ENCODE measurements around the gene MYEOV. TPM values are rescaled to one million over a fixed set of nuclear protein-coding genes. Genes with fewer than 3 reads are reported as not detected.
A peak's percentile ranks its signal among the peaks of the same experiment; 100 is the strongest.

The MYEOV gene
- total RNA-seq, 4 donors from 2014 or later, result not detected

DNA sequence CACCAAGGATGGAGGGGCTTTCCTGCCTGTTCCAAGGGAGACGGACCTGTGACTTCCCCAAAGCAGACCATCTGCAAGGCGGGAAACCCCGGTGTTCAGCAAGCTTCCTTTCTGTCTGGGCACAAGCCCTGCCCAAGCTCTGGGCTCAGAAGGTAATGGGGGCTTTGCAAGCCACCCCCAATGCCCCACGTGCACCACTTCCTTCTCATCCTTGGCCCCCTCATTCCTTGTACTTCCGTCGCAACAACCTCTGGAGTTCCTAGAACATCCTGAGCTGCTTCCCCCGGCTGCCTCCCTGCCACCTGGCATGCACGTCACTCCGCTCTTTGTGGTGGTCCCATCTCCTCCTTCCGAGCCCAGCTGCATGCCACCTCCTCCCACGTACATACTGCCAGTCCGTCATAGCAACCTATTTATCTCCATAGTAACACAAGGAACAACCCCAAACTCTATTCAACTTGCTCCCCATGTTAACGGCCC, 3.9 kb downstream of the MYEOV start:
- TF ChIP-seq EP300 (IDR thresholded peaks at IDR 0.05), result no peak
- TF ChIP-seq POLR2A (IDR thresholded peaks at IDR 0.05), result no peak
- no peak for TF ChIP-seq POLR2AphosphoS5 (IDR thresholded peaks at IDR 0.05)
- TF ChIP-seq, protein P1, sequence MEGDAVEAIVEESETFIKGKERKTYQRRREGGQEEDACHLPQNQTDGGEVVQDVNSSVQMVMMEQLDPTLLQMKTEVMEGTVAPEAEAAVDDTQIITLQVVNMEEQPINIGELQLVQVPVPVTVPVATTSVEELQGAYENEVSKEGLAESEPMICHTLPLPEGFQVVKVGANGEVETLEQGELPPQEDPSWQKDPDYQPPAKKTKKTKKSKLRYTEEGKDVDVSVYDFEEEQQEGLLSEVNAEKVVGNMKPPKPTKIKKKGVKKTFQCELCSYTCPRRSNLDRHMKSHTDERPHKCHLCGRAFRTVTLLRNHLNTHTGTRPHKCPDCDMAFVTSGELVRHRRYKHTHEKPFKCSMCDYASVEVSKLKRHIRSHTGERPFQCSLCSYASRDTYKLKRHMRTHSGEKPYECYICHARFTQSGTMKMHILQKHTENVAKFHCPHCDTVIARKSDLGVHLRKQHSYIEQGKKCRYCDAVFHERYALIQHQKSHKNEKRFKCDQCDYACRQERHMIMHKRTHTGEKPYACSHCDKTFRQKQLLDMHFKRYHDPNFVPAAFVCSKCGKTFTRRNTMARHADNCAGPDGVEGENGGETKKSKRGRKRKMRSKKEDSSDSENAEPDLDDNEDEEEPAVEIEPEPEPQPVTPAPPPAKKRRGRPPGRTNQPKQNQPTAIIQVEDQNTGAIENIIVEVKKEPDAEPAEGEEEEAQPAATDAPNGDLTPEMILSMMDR (IDR thresholded peaks at IDR 0.05), result no peak
- H3K4me3 ChIP-seq, result peak overlapping the region in 1 of 2 donors; percentile 30
- 63 to 66% methylated on average over 6 to 9 of the region's 13 CpGs for WGBS, 2 donors (ENCODE audit: low coverage in 1 of 2)
- peak overlapping the region in 3 of 4 donors; percentile 76 to 84 (median 81) for H3K27ac ChIP-seq
- peak; percentile 2 for ATAC-seq
- H3K9me3 ChIP-seq, result no peaks in the 10 kb centered on the region
- H3K27me3 ChIP-seq, result peaks cover 8% of the 10 kb centered on the region
- H3K4me1 ChIP-seq, result peaks cover 0 to 48% (median 27%) of the 10 kb centered on the region in 3 donors
- H3K36me3 ChIP-seq, result no peaks in the 10 kb centered on the region

DNA sequence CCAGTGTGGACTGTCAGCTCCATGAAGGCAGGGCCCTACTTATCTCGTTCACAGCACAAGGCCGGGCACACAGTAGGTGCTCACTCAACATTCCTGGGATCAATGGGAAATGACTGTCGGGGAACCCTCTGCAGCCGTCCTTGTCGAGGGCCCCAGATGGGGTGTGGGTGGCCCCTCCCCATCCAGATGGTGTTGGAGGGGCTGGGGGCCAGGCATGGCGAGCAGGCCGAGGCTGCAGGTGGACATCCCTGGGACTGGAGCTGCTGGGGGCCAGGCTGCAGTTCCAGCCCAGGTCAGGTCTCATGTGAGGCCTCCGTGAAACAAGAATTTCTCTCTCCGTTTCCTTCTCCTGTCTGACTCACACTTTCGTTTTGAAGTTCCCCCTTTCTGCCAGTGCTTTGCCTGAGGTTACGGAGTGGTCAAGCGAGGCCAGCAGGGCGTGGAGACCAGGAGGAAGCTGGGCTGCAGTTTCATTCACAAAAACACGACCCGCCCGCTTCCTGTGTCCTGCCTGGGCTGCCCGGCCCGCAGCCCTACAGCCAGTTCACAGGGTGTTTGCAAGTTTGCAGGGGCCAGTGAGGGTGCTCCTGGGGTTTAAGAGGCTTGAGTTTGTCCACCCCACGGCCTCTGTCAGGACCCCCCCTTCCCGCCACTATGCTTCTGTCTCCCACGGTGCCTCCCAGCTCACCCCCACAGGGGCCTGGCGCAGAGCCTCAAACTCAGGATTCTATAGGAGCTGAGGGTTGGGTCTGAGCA, 4.5 kb downstream of the MYEOV start:
- Histone ChIP-seq H3K4me1 (peaks cover 0 to 48% (median 27%) of the 10 kb centered on the region in 3 donors), H3K4me3 (peak overlapping the region in 1 of 2 donors; percentile 30)
- WGBS, 2 donors (ENCODE audit: low coverage in 1 of 2), result 0 to 20% methylated on average over 1 to 3 of the region's 22 CpGs

DNA sequence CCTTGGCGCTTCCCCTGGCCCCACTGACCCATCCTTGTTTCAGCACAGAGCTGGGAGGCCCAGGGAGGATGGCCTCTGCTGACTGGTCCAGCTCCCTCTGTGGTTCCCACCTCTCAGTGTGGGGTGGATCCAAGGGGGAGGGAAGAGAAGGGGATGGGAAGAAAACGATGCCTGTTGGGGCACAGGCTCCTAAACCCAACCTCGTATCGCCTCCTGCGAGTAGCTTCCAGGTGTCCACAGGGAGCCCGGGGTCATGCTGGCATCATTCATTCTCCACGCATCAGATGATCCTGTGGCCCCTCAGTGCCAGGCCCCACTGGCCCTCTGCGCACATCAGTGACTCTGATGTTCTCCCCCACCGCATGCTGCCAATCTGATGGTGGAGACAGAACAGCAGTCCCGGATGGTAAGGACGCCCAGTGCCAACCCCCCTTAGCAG, 5.1 kb downstream of the MYEOV start:
- peaks cover 8% of the 10 kb centered on the region for H3K27me3 ChIP-seq
- TF ChIP-seq EP300 (IDR thresholded peaks at IDR 0.05), result no peak
- TF ChIP-seq, protein P1 (IDR thresholded peaks at IDR 0.05), result no peak
- no peak for TF ChIP-seq POLR2AphosphoS5 (IDR thresholded peaks at IDR 0.05)
- TF ChIP-seq POLR2A (IDR thresholded peaks at IDR 0.05), result no peak
- H3K4me1 ChIP-seq, result peaks cover 0 to 48% (median 27%) of the 10 kb centered on the region in 3 donors
- WGBS, 2 donors (ENCODE audit: low coverage in 1 of 2), result 80% methylated on average over 2 of the region's 11 CpGs; no CpG with 5 or more reads in 1 of the 2 donors
- H3K4me3 ChIP-seq, result no peak overlapping the region
- no peaks in the 10 kb centered on the region for H3K9me3 ChIP-seq
- H3K27ac ChIP-seq, result peak overlapping the region in 3 of 4 donors; percentile 76 to 84 (median 81)
- no peak for ATAC-seq
- H3K36me3 ChIP-seq, result no peaks in the 10 kb centered on the region

More for the DNA sequence above, 4.5 kb downstream of the MYEOV start:
- H3K27me3 ChIP-seq, result peaks cover 8% of the 10 kb centered on the region
- peak; percentile 61 for ATAC-seq
- TF ChIP-seq, protein P1 (IDR thresholded peaks at IDR 0.05), result no peak
- peak; percentile 49 for TF ChIP-seq POLR2AphosphoS5 (IDR thresholded peaks at IDR 0.05)
- H3K9me3 ChIP-seq, result no peaks in the 10 kb centered on the region
- H3K27ac ChIP-seq, result peak overlapping the region in 3 of 4 donors; percentile 76 to 84 (median 81)
- no peaks in the 10 kb centered on the region for H3K36me3 ChIP-seq

DNA sequence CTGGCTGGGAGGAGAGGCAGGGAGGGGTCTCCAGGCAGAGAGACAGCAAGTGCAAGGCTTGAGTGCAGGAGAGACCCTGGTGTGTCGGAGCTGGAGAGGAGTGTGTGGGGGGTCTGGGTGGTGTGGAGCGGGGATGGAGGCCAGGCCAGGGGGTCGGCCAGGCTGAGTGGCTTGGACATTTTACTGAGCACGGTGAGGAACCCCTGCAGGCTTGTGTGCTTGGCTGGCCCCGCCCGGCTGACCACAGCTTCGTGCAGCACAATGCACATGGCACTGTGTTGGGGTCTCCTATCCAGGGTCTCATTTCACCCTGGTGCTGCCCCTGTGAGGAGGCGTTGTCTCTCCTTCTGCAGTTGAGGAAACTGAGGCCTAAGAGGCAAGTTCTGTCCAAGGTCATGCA, 5.6 kb downstream of the MYEOV start:
- 80 to 93% methylated on average over 1 to 4 of the region's 8 CpGs for WGBS, 2 donors (ENCODE audit: low coverage in 1 of 2)
- H3K36me3 ChIP-seq, result no peaks in the 10 kb centered on the region

More for the DNA sequence above, 5.6 kb downstream of the MYEOV start:
- ATAC-seq, result no peak
- Histone ChIP-seq H3K4me3 (no peak overlapping the region), H3K27me3 (peaks cover 8% of the 10 kb centered on the region), H3K9me3 (no peaks in the 10 kb centered on the region), H3K27ac (peak overlapping the region in 2 of 4 donors; percentile 81 to 84), H3K4me1 (peaks cover 0 to 48% (median 27%) of the 10 kb centered on the region in 3 donors)
- TF ChIP-seq POLR2A (IDR thresholded peaks at IDR 0.05) (no peak), EP300 (IDR thresholded peaks at IDR 0.05) (no peak), POLR2AphosphoS5 (IDR thresholded peaks at IDR 0.05) (no peak)
- TF ChIP-seq, protein P1 (IDR thresholded peaks at IDR 0.05), result no peak
